ENCODE measurements around the gene LAGE3.

The LAGE3 gene

GRCh38 chrX:154458116-154458953, 20.7 kb downstream of the LAGE3 start, which contains the start of gene PLXNA3:
PLXNA3 (plus strand) TSS chrX:154458281; CDS start chrX:154460184, 1,903 bp downstream.
- DNase-seq (ENCODE audit: low read depth, low spot score): no peak

- DNase-seq (ENCODE audit: low read depth, low spot score): peak; percentile 65
These were observed 21.5 kb downstream of the LAGE3 start for GRCh38 chrX:154457491-154458115.

- DNase-seq (ENCODE audit: low read depth, low spot score): no peak
These were observed 26.3 kb downstream of the LAGE3 start for GRCh38 chrX:154452823-154453222.

- DNase-seq (ENCODE audit: low read depth, low spot score): no peak
These were observed 28.8 kb downstream of the LAGE3 start for GRCh38 chrX:154450312-154450711.

GRCh38 chrX:154449618-154450017, 29.5 kb downstream of the LAGE3 start:
- DNase-seq (ENCODE audit: low read depth, low spot score): no peak

- DNase-seq (ENCODE audit: low read depth, low spot score): no peak
These were observed 30.6 kb downstream of the LAGE3 start for GRCh38 chrX:154448484-154448883.

- DNase-seq (ENCODE audit: low read depth, low spot score): no peak
These were observed 32.7 kb downstream of the LAGE3 start for GRCh38 chrX:154446430-154446829.

GRCh38 chrX:154445776-154446175, 33.3 kb downstream of the LAGE3 start:
- no peak for DNase-seq (ENCODE audit: low read depth, low spot score)

- DNase-seq (ENCODE audit: low read depth, low spot score): no peak
These were observed 34.3 kb downstream of the LAGE3 start for GRCh38 chrX:154444755-154445246.

GRCh38 chrX:154443992-154444754, 34.9 kb downstream of the LAGE3 start, which contains the start of gene FAM50A:
FAM50A (plus strand) TSS chrX:154444141; CDS start chrX:154444236, 95 bp downstream.
- no peak for DNase-seq (ENCODE audit: low read depth, low spot score)

GRCh38 chrX:154443479-154443910, 35.6 kb downstream of the LAGE3 start:
- peak; percentile 53 for DNase-seq (ENCODE audit: low read depth, low spot score)

- DNase-seq (ENCODE audit: low read depth, low spot score): no peak
These were observed 36.9 kb downstream of the LAGE3 start for GRCh38 chrX:154441984-154442707.

GRCh38 chrX:154441564-154441963, 37.5 kb downstream of the LAGE3 start:
- no peak for DNase-seq (ENCODE audit: low read depth, low spot score)

GRCh38 chrX:154440623-154441357, 38.3 kb downstream of the LAGE3 start:
- DNase-seq (ENCODE audit: low read depth, low spot score): no peak

GRCh38 chrX:154439841-154440240, 39.2 kb downstream of the LAGE3 start:
- no peak for DNase-seq (ENCODE audit: low read depth, low spot score)

- DNase-seq (ENCODE audit: low read depth, low spot score): no peak
These were observed 40.8 kb downstream of the LAGE3 start for GRCh38 chrX:154437971-154438893.

- DNase-seq (ENCODE audit: low read depth, low spot score): peak; percentile 60
These were observed 41.9 kb downstream of the LAGE3 start, which contains the start of gene GDI1 for GRCh38 chrX:154436983-154437752. GDI1 (plus strand) TSS chrX:154437154; CDS start chrX:154437255, 101 bp downstream.

- peak; percentile 76 for DNase-seq (ENCODE audit: low read depth, low spot score)
These were observed 42.6 kb downstream of the LAGE3 start for GRCh38 chrX:154436374-154436982.
